ACC112 (cell line): ENCODE data around the gene IFI44L.
A peak's percentile ranks its signal among the peaks of the same experiment; 100 is the strongest.

Experiments
- H2AFZ ChIP-seq: fragments of 200-600 bp; sonication (generic); one replicate; pipeline ENCODE4 v1.6.0; 2017; ENCODE audit warnings: antibody characterized with exemption, low read length; ENCODE audit not compliant: unreplicated experiment
- H3K27ac ChIP-seq: fragments of 200-600 bp; sonication (generic); 2 replicates; pipeline ENCODE4 v1.5.1; 2014; ENCODE audit warnings: low read depth, mild to moderate bottlenecking, antibody characterized with exemption, low read length, moderate library complexity
- H3K27me3 ChIP-seq: fragments of 200-600 bp; sonication (generic); 2 replicates; pipeline ENCODE4 v1.6.1; 2014; ENCODE audit warnings: mild to moderate bottlenecking, antibody characterized with exemption, low read length, moderate library complexity, mixed read lengths; ENCODE audit not compliant: insufficient read depth
- H3K36me3 ChIP-seq: fragments of 200-600 bp; sonication (generic); 2 replicates; pipeline ENCODE4 v1.6.1; 2016; ENCODE audit warnings: mild to moderate bottlenecking, antibody characterized with exemption, low read length, moderate library complexity, mixed read lengths; ENCODE audit not compliant: insufficient read depth
- H3K4me1 ChIP-seq: fragments of 200-600 bp; sonication (generic); one replicate; pipeline ENCODE4 v1.6.1; 2016; ENCODE audit warnings: low read length, mixed read lengths; ENCODE audit not compliant: insufficient read depth, unreplicated experiment, control insufficient read depth
- H3K4me3 ChIP-seq: fragments of 200-600 bp; sonication (generic); 2 replicates; pipeline ENCODE4 v1.5.1; 2014; ENCODE audit warnings: mild to moderate bottlenecking, low read depth, low read length
- H3K79me2 ChIP-seq: fragments of 200-600 bp; sonication (generic); one replicate; pipeline ENCODE4 v1.6.0; 2016; ENCODE audit warnings: low read length; ENCODE audit not compliant: control insufficient read depth, unreplicated experiment, insufficient read depth

The IFI44L gene

DNA sequence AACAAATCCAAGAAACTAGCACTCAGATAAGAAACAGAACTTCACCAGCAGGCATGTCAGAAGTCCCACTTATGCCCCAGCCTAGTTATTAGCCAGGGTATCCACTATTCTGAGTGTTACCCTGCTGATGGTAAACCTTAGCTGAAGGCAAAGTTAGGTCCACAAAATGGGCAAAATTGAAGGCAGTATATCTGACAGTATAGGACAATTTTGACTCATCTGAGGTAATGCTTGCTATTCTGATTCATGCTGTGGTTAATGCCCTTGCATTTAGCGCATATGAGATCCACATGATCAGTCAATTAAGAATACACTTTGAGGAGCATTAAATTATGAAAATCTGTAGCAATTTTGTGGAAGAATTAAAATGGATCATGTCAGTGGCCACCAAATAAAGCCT is 44.5 kb downstream of the IFI44L start:
- H3K27ac ChIP-seq, result no peak overlapping the region
- no peak overlapping the region for H2AFZ ChIP-seq
- no peaks in the 10 kb centered on the region for H3K27me3 ChIP-seq
- peaks cover 2% of the 10 kb centered on the region for H3K79me2 ChIP-seq
- peaks cover 44% of the 10 kb centered on the region for H3K36me3 ChIP-seq
- H3K4me1 ChIP-seq, result no peaks in the 10 kb centered on the region
- H3K4me3 ChIP-seq, result no peak overlapping the region

DNA sequence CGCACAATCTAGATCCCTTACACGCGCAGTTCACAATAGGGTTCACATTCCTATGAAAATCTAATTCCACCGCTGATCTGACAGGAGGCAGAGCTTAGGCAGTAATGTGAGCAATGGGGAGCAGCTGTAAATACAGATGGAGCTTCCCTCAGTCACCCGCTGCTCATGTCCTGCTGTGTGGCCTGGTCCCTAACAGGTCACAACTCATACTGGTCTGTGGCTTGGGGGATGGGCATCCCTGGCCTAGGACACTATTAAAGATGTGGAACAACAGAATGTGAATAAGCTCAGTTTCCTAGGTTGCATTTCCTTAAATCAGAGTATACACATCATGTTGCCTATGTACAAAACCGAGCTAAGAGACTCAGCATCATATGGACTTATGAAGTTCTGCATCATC is 45.6 kb downstream of the IFI44L start:
- peaks cover 2% of the 10 kb centered on the region for H3K79me2 ChIP-seq
- H2AFZ ChIP-seq, result no peak overlapping the region
- H3K27ac ChIP-seq, result no peak overlapping the region
- H3K36me3 ChIP-seq, result peaks cover 34% of the 10 kb centered on the region
- no peaks in the 10 kb centered on the region for H3K4me1 ChIP-seq
- H3K4me3 ChIP-seq, result no peak overlapping the region
- H3K27me3 ChIP-seq, result no peaks in the 10 kb centered on the region

DNA sequence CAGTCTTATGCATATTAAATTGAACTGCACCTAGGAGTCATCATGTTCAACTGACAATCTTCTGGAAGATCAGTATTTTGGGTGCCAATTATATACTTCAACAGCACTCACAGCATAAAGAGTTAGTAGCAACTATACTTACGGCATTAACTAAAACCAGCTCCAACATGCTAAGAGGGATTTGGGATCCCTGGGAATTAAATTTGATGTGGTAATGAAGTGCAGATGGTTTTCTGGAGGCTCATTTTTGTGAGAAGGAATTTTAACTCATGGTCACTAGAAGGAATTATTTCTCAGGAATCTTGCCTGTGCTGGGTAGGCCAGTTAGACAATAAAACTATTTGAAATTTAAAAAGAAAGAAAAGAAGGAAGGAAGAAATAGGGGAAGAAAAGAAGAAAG is 47.7 kb downstream of the IFI44L start:
- Histone ChIP-seq H3K36me3 (peaks cover 14% of the 10 kb centered on the region), H3K4me1 (no peaks in the 10 kb centered on the region), H3K79me2 (no peaks in the 10 kb centered on the region), H2AFZ (no peak overlapping the region), H3K27me3 (no peaks in the 10 kb centered on the region), H3K4me3 (no peak overlapping the region), H3K27ac (no peak overlapping the region)

- H3K4me1 ChIP-seq, result no peaks in the 10 kb centered on the region
- H3K36me3 ChIP-seq, result peaks cover 9% of the 10 kb centered on the region
- H2AFZ ChIP-seq, result no peak overlapping the region
- no peak overlapping the region for H3K4me3 ChIP-seq
- H3K27ac ChIP-seq, result no peak overlapping the region
- H3K79me2 ChIP-seq, result no peaks in the 10 kb centered on the region
- H3K27me3 ChIP-seq, result no peaks in the 10 kb centered on the region
Measured at GRCh38 chr1:78668427-78668826, 48.2 kb downstream of the IFI44L start.

- no peaks in the 10 kb centered on the region for H3K36me3 ChIP-seq
- no peaks in the 10 kb centered on the region for H3K27me3 ChIP-seq
- no peaks in the 10 kb centered on the region for H3K79me2 ChIP-seq
- H3K27ac ChIP-seq, result no peak overlapping the region
- H2AFZ ChIP-seq, result no peak overlapping the region
- no peak overlapping the region for H3K4me3 ChIP-seq
- H3K4me1 ChIP-seq, result peaks cover 7% of the 10 kb centered on the region
Measured at GRCh38 chr1:78672428-78672827, 52.2 kb downstream of the IFI44L start.

- Histone ChIP-seq H3K36me3 (no peaks in the 10 kb centered on the region), H3K4me3 (no peak overlapping the region), H3K27me3 (no peaks in the 10 kb centered on the region), H3K27ac (no peak overlapping the region), H3K4me1 (peaks cover 7% of the 10 kb centered on the region), H3K79me2 (no peaks in the 10 kb centered on the region), H2AFZ (no peak overlapping the region)
Measured at GRCh38 chr1:78673120-78673519, 52.9 kb downstream of the IFI44L start.

- Histone ChIP-seq H3K27me3 (no peaks in the 10 kb centered on the region), H2AFZ (no peak overlapping the region), H3K4me1 (peaks cover 9% of the 10 kb centered on the region), H3K27ac (no peak overlapping the region), H3K4me3 (no peak overlapping the region), H3K36me3 (no peaks in the 10 kb centered on the region), H3K79me2 (no peaks in the 10 kb centered on the region)
Measured at GRCh38 chr1:78676347-78676982, 56.2 kb downstream of the IFI44L start.

GRCh38 chr1:78676993-78677392 is 56.7 kb downstream of the IFI44L start:
- H3K36me3 ChIP-seq, result no peaks in the 10 kb centered on the region
- no peak overlapping the region for H2AFZ ChIP-seq
- no peaks in the 10 kb centered on the region for H3K79me2 ChIP-seq
- H3K4me3 ChIP-seq, result no peak overlapping the region
- no peak overlapping the region for H3K27ac ChIP-seq
- H3K27me3 ChIP-seq, result no peaks in the 10 kb centered on the region
- H3K4me1 ChIP-seq, result peaks cover 11% of the 10 kb centered on the region

GRCh38 chr1:78677788-78678187 is 57.5 kb downstream of the IFI44L start:
- H3K36me3 ChIP-seq, result no peaks in the 10 kb centered on the region
- no peaks in the 10 kb centered on the region for H3K79me2 ChIP-seq
- no peaks in the 10 kb centered on the region for H3K27me3 ChIP-seq
- no peak overlapping the region for H3K27ac ChIP-seq
- no peak overlapping the region for H2AFZ ChIP-seq
- peaks cover 19% of the 10 kb centered on the region for H3K4me1 ChIP-seq
- no peak overlapping the region for H3K4me3 ChIP-seq

- no peaks in the 10 kb centered on the region for H3K27me3 ChIP-seq
- no peaks in the 10 kb centered on the region for H3K36me3 ChIP-seq
- H3K27ac ChIP-seq, result no peak overlapping the region
- no peaks in the 10 kb centered on the region for H3K79me2 ChIP-seq
- H3K4me3 ChIP-seq, result no peak overlapping the region
- H2AFZ ChIP-seq, result peak overlapping the region; percentile 30
- peaks cover 24% of the 10 kb centered on the region for H3K4me1 ChIP-seq
Measured at GRCh38 chr1:78678324-78678723, 58.1 kb downstream of the IFI44L start.

GRCh38 chr1:78681265-78681664 is 61.0 kb downstream of the IFI44L start:
- no peaks in the 10 kb centered on the region for H3K79me2 ChIP-seq
- H3K4me3 ChIP-seq, result no peak overlapping the region
- no peaks in the 10 kb centered on the region for H3K36me3 ChIP-seq
- H2AFZ ChIP-seq, result no peak overlapping the region
- H3K27me3 ChIP-seq, result no peaks in the 10 kb centered on the region
- H3K4me1 ChIP-seq, result peaks cover 21% of the 10 kb centered on the region
- no peak overlapping the region for H3K27ac ChIP-seq
